HG03039 (cell line): ENCODE results near the gene OR10H3.
"Not testable (repeated sequence)": the region's sequence is repeated elsewhere in the genome, so short reads cannot be mapped to it uniquely, and the experiment has no call there.

Source experiments
- ATAC-seq: cut with Tn5 transposase; IDR thresholded peaks from one replicate; pipeline ENCODE4 v1.9.1; 2021; ENCODE audit warnings: mild to moderate bottlenecking, moderate library complexity; ENCODE audit not compliant: unreplicated experiment

Gene OR10H3

DNA sequence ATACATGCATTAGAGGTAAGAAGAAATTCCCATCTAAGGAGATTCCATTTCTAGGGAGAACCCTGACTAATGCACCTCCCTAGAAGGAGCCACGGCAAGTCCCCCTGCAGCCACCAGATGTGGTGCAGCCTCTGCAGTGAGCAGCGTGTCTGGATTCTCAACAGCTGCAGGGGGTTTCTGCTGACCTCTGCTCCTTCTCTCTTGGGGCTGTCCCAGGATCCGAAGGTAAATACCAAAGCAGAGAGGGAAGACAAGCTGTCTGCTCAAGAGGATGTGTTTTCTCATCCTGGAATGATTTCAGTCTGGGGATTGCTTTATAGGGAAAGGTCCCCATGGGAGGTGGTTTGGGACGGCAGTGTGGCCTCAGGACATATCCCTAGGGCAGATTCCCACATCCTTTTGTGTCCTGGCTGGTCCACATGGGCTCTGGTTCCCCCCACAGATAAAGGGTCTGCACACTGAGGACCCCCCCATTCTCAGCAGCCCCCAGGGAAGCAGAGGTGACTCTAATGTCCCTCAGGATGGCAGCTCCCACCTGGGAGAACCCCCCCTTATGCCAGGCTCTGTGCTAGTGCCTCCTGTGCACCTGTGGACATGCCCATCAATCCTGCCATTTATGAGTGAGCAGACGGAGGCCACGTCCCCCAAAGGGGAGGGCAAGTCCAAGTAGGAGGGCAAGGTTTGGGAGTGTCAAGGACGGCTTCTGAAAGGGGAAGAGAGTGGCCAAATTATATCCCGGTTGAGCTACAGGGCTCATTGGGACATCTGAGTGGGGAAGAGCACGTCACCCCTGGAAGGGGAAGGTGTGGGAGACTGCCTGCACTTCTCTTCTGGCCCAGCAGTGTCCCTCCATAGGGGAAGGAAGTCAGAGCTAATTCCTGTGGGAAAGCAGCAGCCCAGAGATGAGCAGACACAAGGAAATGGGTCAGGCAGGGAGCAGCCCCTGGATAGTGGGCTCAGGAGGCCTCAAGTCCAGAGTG lies 39.5 kb downstream of the OR10H3 start:
- no peak for ATAC-seq

DNA sequence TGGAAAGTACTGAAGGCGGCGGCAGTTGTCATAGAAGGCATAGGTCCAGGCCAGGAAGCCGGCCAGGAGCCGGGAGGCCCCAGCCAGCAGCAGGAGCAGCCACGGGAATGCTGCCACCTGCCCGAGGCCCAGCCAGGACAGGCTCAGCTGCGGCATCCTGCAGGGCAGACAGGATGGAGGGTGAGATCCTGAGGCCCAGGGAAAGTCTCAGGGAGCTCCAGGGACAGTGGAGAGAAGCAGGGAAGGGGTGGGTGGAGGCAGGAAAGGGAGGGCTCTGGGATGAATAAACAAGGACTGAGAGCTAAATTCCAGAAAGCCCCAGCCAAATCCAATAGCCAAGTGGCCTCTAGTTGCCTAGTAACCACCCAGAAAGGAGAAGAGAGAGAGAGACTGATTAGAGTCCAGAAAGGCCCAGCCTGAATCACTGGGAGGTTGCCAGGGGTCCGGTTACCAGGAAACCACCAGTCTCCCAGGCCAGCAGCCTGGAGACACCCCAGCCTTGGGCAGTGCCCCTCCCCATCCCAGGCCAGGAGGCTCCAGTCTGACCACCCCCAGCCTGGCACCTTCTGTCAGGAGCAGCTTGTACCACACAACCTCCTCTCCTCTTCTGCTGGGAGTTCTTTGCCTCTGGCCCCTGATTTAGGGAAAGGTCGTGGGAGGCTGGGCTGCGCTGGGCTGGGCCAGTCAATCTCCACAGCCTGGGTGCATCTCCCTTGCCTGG lies 42.1 kb downstream of the OR10H3 start:
- ATAC-seq, result no peak

DNA sequence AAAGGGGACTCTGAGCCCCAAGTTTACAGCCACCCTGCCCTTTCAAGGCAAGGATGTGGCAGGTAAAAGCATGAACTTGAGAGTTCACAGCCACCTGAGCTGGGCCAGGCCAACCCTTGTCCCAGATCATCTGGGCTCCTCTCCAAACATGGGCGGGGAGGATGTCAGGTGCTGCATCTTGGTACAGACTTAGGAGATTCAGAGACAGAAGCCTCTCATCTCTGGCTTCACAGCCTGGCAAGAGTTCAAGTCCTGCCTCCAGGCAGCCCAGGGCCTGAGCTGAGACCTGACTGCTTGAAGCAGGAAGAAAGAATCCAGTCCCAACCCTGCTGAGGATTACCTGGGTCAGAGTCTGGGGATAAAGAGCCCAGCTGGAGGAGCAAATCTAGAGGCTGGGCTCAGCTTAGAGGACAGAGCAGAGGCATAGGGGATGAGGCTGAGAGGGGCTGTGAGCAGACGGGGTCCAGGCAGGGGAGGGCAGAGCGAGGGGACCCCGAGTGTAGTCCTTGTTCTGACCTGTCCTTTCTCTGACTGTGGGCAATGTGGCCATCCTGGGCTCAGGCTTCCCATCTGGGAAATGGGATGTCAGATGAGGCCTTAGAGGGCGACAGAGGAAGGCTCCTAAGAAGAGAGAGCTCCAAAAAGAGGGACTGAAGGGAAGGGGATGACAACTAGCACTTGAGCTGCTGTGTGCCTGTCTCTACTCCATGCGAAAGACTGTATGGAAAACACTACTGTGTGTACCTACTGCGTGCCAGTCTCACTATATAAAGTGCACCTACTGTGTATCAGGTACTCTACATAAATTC lies 43.0 kb downstream of the OR10H3 start:
- ATAC-seq, result no peak

DNA sequence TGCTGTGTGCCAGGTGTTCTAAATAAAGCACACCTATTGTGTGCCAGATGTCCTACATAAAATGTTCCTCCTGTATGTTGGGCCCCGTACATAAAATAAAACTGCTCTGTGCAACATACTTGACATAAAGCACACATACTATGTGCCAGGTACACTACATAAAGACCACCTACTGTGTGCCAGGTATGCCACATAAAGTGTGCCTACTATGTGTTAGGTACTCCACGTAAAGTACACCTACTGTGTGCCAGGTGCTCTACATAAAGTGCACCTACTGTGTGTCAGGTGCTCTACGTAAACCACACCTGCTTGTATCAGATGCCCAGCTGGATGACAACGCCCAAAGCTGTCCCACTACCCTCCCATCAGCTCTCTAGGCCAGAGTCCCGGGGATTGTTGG lies 43.9 kb downstream of the OR10H3 start:
- ATAC-seq, result no peak

DNA sequence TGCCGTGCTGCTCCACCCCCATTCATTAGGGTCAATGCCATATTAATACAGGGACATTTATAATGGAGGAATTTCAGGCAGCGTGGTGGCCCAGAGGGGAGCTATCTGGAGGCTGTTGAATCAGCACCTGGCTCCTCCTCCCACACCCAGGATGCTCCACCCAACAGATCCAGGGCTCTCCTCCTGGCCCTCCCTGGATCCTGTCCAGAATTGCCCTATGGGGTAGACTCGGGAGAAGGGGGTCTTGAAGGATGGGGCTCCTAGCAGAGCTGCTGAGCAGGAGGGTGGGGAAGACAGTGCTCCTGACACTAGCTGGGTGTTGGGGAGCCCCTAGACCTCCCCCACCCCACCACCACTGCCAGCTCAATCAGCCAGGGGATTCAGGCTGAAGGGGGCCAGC lies 44.4 kb downstream of the OR10H3 start:
- no peak for ATAC-seq

DNA sequence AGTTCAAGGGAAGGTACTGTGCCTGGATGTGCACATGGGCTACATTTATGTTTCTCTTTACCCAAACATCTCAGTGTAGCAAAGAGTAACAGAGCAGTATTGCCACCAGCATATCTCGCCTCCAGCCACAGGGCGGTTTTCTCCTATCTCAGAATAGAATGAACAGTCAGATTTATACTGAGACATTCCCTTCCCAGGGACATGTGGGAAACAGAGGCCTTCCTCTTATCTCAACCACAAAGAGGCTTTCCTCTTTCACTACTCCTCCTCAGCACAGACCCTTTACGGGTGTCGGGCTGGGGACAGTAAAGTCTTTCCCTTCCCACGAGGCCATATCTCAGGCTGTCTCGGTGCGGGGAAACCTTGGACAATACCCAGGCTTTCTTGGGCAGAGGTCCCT lies 45.1 kb downstream of the OR10H3 start:
- not testable (repeated sequence) for ATAC-seq

DNA sequence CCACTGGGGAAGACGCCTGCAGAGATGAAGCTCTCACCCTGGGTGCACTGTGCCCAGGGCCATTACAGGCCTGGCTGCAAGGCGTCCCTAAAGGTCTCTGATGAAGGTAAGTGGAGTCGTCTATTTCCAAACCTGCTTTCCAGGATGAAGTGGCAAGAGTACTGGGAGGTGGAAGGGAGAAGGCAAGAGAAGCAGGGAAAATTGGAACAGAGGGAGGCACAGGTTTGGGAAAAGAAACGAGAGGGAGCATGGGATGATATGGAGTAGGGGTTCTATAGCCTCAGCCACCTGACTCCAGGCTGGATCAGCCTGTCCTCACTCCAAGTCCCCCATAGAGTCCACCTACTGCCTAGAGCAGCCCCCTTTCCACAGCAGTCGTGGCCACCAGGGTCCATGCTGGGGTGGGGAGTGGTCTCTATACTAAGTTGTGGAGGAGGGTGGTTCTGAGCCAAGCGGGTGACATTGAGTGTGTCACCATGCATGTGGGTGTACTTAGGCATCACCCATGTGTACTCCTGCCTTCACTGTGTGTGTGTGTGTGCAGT lies 49.9 kb downstream of the OR10H3 start, which contains the start of gene OR10H5:
TSS of gene OR10H5 (plus strand) at position 51 of the 545 bp plus-strand sequence. CDS start 6,388 bp downstream, outside the sequence.
- no peak for ATAC-seq

DNA sequence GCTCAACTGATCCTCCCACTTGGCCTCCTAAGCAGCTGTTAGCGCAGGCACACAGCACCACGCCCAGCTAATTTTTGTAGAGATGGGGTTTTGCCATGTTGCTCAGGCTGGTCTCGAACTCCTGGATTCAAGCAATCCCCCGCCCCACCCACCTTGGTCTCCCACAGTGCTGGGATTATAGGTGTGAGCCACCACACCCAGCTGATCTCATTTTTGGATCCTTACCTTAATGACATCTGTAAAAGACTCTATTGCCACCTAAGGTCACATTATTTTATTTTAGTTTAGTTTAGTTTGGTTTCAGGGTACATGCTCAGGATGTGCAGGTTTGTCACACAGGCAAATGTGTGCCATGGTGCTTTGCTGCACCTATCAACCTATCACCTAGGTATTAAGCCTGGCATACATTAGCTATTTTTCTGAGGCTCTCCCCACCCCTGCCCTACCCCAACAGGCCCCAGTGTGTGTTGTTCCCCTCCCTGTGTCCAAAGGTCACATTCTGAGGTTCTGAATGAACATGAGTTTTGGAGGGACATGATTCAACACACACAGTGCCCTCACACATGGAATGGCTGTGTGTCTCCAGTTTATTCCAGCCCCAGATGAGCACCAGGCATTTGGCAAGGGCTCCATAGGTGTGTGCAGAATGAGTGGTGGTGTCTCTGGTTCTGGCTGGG lies 50.9 kb downstream of the OR10H3 start:
- ATAC-seq, result no peak

DNA sequence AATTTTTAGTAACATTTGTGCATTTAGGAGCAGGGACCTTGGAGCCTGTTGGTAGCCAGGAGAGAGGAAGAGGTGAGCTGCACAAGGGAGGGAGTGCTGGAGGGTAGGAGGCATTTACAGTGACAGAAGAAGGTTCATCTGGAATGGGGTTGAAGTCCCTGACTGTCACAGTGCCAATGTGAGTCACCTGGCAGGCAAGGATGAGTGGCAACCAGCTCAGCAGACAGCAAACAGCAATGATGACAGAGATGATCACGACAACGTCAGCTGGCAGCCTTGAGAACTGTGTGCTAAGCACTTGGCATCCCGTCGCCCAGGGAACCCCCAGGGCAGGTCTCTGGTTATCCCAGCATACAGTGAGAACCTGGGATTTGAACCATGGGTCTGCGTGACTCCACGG lies 52.3 kb downstream of the OR10H3 start:
- ATAC-seq, result no peak
